ENCODE results near the gene CD300LD.

The CD300LD gene

DNA sequence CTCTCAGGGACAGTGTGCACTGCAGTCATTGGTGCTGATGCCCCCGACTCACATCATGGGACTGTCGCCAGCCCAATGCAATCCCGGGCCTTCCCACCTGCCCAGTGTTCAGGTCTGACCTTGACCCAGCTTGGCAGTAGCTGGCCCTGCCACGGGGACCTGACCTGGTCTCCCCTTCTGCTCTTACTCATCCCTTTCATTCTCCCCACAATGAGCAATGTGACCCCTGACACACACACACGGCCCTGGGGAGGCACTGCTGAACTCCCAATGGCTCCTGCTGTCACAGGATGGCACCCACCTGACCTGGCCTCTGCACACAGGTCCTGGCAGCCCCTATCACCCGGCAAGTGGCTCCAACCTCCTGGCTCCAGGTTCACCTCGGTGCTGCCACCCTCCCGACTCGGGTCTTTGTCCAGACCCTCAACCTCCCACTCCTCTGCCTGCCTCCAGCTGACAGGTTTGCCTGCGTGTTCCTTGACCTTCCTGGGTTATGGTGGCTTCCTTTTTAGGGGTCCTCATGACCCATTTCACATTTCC lies 52.7 kb downstream of the CD300LD start:
- no peak overlapping the region for H3K4me3 ChIP-seq (IDR thresholded peaks at IDR 0.05; ENCODE audit: insufficient read depth, low read depth, low read length)
- no peaks in the 10 kb centered on the region for H3K36me3 ChIP-seq (ENCODE audit: insufficient read depth)
- no peak overlapping the region for H3K4me2 ChIP-seq
- H3K4me1 ChIP-seq (ENCODE audit: low read depth, poor library complexity, severe bottlenecking) = no peaks in the 10 kb centered on the region
- H4K20me1 ChIP-seq (ENCODE audit: insufficient read depth) = no peaks in the 10 kb centered on the region
- TF ChIP-seq CTCF (conservative IDR thresholded peaks at IDR 0.05; ENCODE audit: low read depth, low read length) = no peak
- H2AFZ ChIP-seq (ENCODE audit: low read depth) = no peak overlapping the region
- peaks cover 93% of the 10 kb centered on the region for H3K27me3 ChIP-seq (ENCODE audit: insufficient read depth, low read depth)
- no peak overlapping the region for H3K9ac ChIP-seq
- no peak overlapping the region for H3K27ac ChIP-seq
- H3K79me2 ChIP-seq (ENCODE audit: insufficient read depth, low read depth) = no peaks in the 10 kb centered on the region

DNA sequence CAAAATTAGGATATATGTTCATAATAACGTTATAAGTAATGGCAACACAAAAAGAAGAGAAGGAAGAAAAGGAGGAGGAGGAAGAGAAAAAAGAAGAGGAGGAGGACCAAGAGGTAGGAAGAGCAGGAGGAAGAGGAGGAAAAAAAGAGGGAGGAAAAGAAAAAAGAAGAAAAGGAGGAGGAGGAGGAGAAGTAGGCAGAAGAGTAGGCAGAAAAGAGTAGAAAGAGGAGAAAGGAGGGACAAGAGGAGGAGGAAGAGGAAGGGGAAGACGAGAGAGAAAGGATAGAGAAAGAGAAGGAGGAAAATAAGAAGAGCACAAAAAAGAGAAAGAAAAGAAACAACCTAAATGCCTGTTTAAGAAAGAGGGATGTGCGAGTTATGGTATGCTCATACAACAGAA lies 55.2 kb downstream of the CD300LD start:
- no peaks in the 10 kb centered on the region for H3K79me2 ChIP-seq (ENCODE audit: insufficient read depth, low read depth)
- no peak overlapping the region for H3K4me3 ChIP-seq (IDR thresholded peaks at IDR 0.05; ENCODE audit: insufficient read depth, low read depth, low read length)
- no peak overlapping the region for H3K9ac ChIP-seq
- H3K4me2 ChIP-seq = no peak overlapping the region
- H2AFZ ChIP-seq (ENCODE audit: low read depth) = no peak overlapping the region
- H3K4me1 ChIP-seq (ENCODE audit: low read depth, poor library complexity, severe bottlenecking) = no peaks in the 10 kb centered on the region
- no peak overlapping the region for H3K27ac ChIP-seq
- no peaks in the 10 kb centered on the region for H4K20me1 ChIP-seq (ENCODE audit: insufficient read depth)
- TF ChIP-seq CTCF (conservative IDR thresholded peaks at IDR 0.05; ENCODE audit: low read depth, low read length) = no peak
- H3K27me3 ChIP-seq (ENCODE audit: insufficient read depth, low read depth) = peaks cover 93% of the 10 kb centered on the region
- no peaks in the 10 kb centered on the region for H3K36me3 ChIP-seq (ENCODE audit: insufficient read depth)

- no peaks in the 10 kb centered on the region for H3K4me1 ChIP-seq (ENCODE audit: low read depth, poor library complexity, severe bottlenecking)
- H3K9ac ChIP-seq = no peak overlapping the region
- peaks cover 96% of the 10 kb centered on the region for H3K27me3 ChIP-seq (ENCODE audit: insufficient read depth, low read depth)
- H3K27ac ChIP-seq = no peak overlapping the region
- H2AFZ ChIP-seq (ENCODE audit: low read depth) = no peak overlapping the region
- no peaks in the 10 kb centered on the region for H3K36me3 ChIP-seq (ENCODE audit: insufficient read depth)
- H4K20me1 ChIP-seq (ENCODE audit: insufficient read depth) = no peaks in the 10 kb centered on the region
- H3K79me2 ChIP-seq (ENCODE audit: insufficient read depth, low read depth) = no peaks in the 10 kb centered on the region
- no peak overlapping the region for H3K4me2 ChIP-seq
- TF ChIP-seq CTCF (conservative IDR thresholded peaks at IDR 0.05; ENCODE audit: low read depth, low read length) = no peak
- H3K4me3 ChIP-seq (IDR thresholded peaks at IDR 0.05; ENCODE audit: insufficient read depth, low read depth, low read length) = no peak overlapping the region
Observed at GRCh38 chr17:74532115-74532514, 60.0 kb downstream of the CD300LD start.

DNA sequence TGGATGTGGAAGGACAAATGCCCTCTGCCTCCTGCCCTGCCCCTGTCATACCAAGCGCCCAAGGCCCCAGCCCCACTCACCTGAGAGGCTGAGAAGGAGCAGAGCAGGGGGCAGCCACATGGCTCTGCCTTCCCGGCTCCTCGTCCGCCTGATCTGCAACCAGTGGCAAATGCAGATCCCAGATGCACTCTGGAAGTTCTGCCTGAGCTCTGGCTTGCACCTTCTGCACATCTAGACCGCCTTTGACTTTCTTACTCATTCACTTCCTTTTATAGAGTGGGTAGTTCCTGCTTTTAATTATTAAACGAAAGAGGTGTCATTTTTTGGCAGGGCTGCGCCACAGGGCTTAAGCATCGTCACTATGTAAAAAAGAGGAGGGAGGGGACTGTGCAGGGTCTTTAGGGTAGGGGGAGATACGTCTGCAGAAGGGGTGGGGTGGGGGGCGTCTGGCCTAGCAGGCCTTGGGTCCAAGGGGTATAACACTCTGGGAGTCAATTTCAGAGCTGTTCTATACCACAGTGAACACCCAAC lies 60.8 kb downstream of the CD300LD start, which contains the start of gene CD300LB:
Gene CD300LB, minus strand, starts transcription at position 245 of the 531 bp plus-strand sequence. Its CDS starts 125 bp downstream, at position 120.
- no peaks in the 10 kb centered on the region for H3K4me1 ChIP-seq (ENCODE audit: low read depth, poor library complexity, severe bottlenecking)
- H3K27ac ChIP-seq = no peak within 1 kb of the TSS
- no peak for TF ChIP-seq CTCF (conservative IDR thresholded peaks at IDR 0.05; ENCODE audit: low read depth, low read length)
- H3K36me3 ChIP-seq (ENCODE audit: insufficient read depth) = no peaks in the 10 kb centered on the region
- H3K4me3 ChIP-seq (IDR thresholded peaks at IDR 0.05; ENCODE audit: insufficient read depth, low read depth, low read length) = no peak within 1 kb of the TSS
- H3K27me3 ChIP-seq (ENCODE audit: insufficient read depth, low read depth) = peaks cover 96% of the 10 kb centered on the region
- no peaks in the 10 kb centered on the region for H3K79me2 ChIP-seq (ENCODE audit: insufficient read depth, low read depth)
- no peaks in the 10 kb centered on the region for H4K20me1 ChIP-seq (ENCODE audit: insufficient read depth)
- H2AFZ ChIP-seq (ENCODE audit: low read depth) = no peak within 1 kb of the TSS
- H3K4me2 ChIP-seq = no peak within 1 kb of the TSS
- no peak within 1 kb of the TSS for H3K9ac ChIP-seq
